HEK293 (cell line): ENCODE measurements around the gene ARHGEF2.

Experiments used
- CTCF ChIA-PET: fragments of 350-600 bp; formaldehyde crosslinking; extraction: SDS; loops from one replicate; lab custom pipeline; 2021; ENCODE audit warnings: antibody characterized with exemption; lab: Yijun Ruan, JAX
- POLR2A ChIA-PET: fragments of 300-600 bp; formaldehyde crosslinking; extraction: SDS; loops from one replicate; lab custom pipeline; 2020; ENCODE audit warnings: antibody characterized with exemption, inconsistent platforms; lab: Yijun Ruan, JAX
- H3K27ac ChIP-seq: fragments of 200-500 bp; sonication (Bioruptor generic); 2 replicates; pipeline ENCODE4 v1.5.1; 2014; ENCODE audit warnings: low read depth, low read length, control low read depth, inconsistent platforms; ENCODE audit errors: extremely low read depth
- H3K36me3 ChIP-seq, 2 experiments: fragments of 200-500 bp in 1 of 2; sonication (Bioruptor generic) in 1 of 2; 1 replicate in 1 of 2; 2 replicates in 1 of 2; pipeline ENCODE4 v1.5.1; 2014 to 2017; ENCODE audit warnings: inconsistent platforms in 2 of 2, low read length in 2 of 2; ENCODE audit not compliant: control insufficient read depth in 2 of 2, insufficient read depth in 1 of 2
- H3K4me1 ChIP-seq: fragments of 200-500 bp; sonication (Bioruptor generic); 2 replicates; pipeline ENCODE4 v1.5.1; 2014; ENCODE audit warnings: mild to moderate bottlenecking, low read length, inconsistent platforms; ENCODE audit not compliant: control insufficient read depth, insufficient read depth
- H3K4me3 ChIP-seq: 2 replicates; pipeline ENCODE4 v1.5.1; 2011; ENCODE audit warnings: low read depth, mild to moderate bottlenecking, control low read depth, low read length, moderate library complexity
- H3K9me3 ChIP-seq: fragments of 200-500 bp; sonication (Bioruptor generic); 2 replicates; pipeline ENCODE4 v1.5.1; 2014; ENCODE audit warnings: low read depth, low read length, inconsistent platforms; ENCODE audit not compliant: control insufficient read depth, insufficient read depth
- FEZF1 ChIP-seq: fragments of 450-650 bp; formaldehyde crosslinking; IDR thresholded peaks from 2 replicates; pipeline ENCODE4 v1.5.1; 2016; ENCODE audit warnings: missing biosample characterization, missing genetic modification characterization
- GLI4 ChIP-seq: fragments of 450-650 bp; formaldehyde crosslinking; IDR thresholded peaks from 2 replicates; pipeline ENCODE4 v1.5.1; 2016; ENCODE audit warnings: missing biosample characterization, missing genetic modification characterization
- HOXD13 ChIP-seq: sonication (generic); formaldehyde crosslinking; IDR thresholded peaks from 2 replicates; pipeline ENCODE4 v1.8.0; 2022; ENCODE audit warnings: missing genetic modification reagents, borderline replicate concordance
- KLF1 ChIP-seq: fragments of 450-650 bp; formaldehyde crosslinking; IDR thresholded peaks from 2 replicates; pipeline ENCODE4 v1.5.1; 2016; ENCODE audit warnings: missing biosample characterization, missing genetic modification characterization
- RBAK ChIP-seq: fragments of 450-650 bp; formaldehyde crosslinking; IDR thresholded peaks from 2 replicates; pipeline ENCODE4 v1.5.1; 2016; ENCODE audit warnings: missing biosample characterization, missing genetic modification characterization
- REPIN1 ChIP-seq: fragments of 450-650 bp; formaldehyde crosslinking; IDR thresholded peaks from 2 replicates; pipeline ENCODE4 v1.5.1; 2017; ENCODE audit warnings: missing biosample characterization, missing genetic modification characterization, low read depth
- YY1 ChIP-seq: fragments of 450-650 bp; formaldehyde crosslinking; IDR thresholded peaks from 2 replicates; pipeline ENCODE4 v1.5.1; 2018; ENCODE audit warnings: missing biosample characterization, missing genetic modification characterization
- ZBTB1 ChIP-seq: fragments of 450-650 bp; formaldehyde crosslinking; IDR thresholded peaks from 2 replicates; pipeline ENCODE4 v1.5.1; 2016; ENCODE audit warnings: missing biosample characterization, missing genetic modification characterization
- ZBTB20 ChIP-seq: fragments of 450-650 bp; formaldehyde crosslinking; IDR thresholded peaks from 2 replicates; pipeline ENCODE4 v1.5.1; 2016; ENCODE audit warnings: missing biosample characterization, missing genetic modification characterization
- ZBTB8A ChIP-seq: fragments of 450-650 bp; formaldehyde crosslinking; IDR thresholded peaks from 2 replicates; pipeline ENCODE4 v1.5.1; 2016; ENCODE audit warnings: missing biosample characterization, missing genetic modification characterization
- ZIC2 ChIP-seq: fragments of 450-650 bp; formaldehyde crosslinking; IDR thresholded peaks from 2 replicates; pipeline ENCODE4 v1.5.1; 2016; ENCODE audit warnings: missing biosample characterization, missing genetic modification characterization
- ZNF121 ChIP-seq: fragments of 450-650 bp; formaldehyde crosslinking; IDR thresholded peaks from 2 replicates; pipeline ENCODE4 v1.5.1; 2016; ENCODE audit warnings: missing biosample characterization, missing genetic modification characterization
- ZNF391 ChIP-seq: fragments of 450-650 bp; formaldehyde crosslinking; IDR thresholded peaks from 2 replicates; pipeline ENCODE4 v1.5.1; 2016; ENCODE audit warnings: low read depth, missing biosample characterization, missing genetic modification characterization, borderline replicate concordance
- ZNF510 ChIP-seq: fragments of 450-650 bp; formaldehyde crosslinking; IDR thresholded peaks from 2 replicates; pipeline ENCODE4 v1.5.1; 2018; ENCODE audit warnings: mild to moderate bottlenecking, missing genetic modification characterization, missing biosample characterization; ENCODE audit not compliant: insufficient replicate concordance
- ZNF558 ChIP-seq: fragments of 450-650 bp; formaldehyde crosslinking; IDR thresholded peaks from 2 replicates; pipeline ENCODE4 v1.5.1; 2016; ENCODE audit warnings: missing biosample characterization, missing genetic modification characterization
- ZNF560 ChIP-seq: fragments of 450-650 bp; formaldehyde crosslinking; IDR thresholded peaks from 2 replicates; pipeline ENCODE4 v1.5.1; 2017; ENCODE audit warnings: missing biosample characterization, missing genetic modification characterization, borderline replicate concordance
- ZNF629 ChIP-seq: fragments of 450-650 bp; formaldehyde crosslinking; IDR thresholded peaks from 2 replicates; pipeline ENCODE4 v1.5.1; 2017; ENCODE audit warnings: missing biosample characterization, missing genetic modification characterization
- ZNF677 ChIP-seq: fragments of 450-650 bp; IDR thresholded peaks from 2 replicates; pipeline ENCODE4 v1.5.0; 2018; ENCODE audit warnings: missing biosample characterization, mild to moderate bottlenecking, missing genetic modification characterization, moderate library complexity
- ZNF747 ChIP-seq: fragments of 450-650 bp; formaldehyde crosslinking; IDR thresholded peaks from 2 replicates; pipeline ENCODE4 v1.5.1; 2016; ENCODE audit warnings: missing biosample characterization, missing genetic modification characterization
- ZNF843 ChIP-seq: fragments of 450-650 bp; formaldehyde crosslinking; IDR thresholded peaks from 2 replicates; pipeline ENCODE4 v1.5.1; 2016; ENCODE audit warnings: missing biosample characterization, missing genetic modification characterization
- TF ChIP-seq, protein P1 (sequence below): fragments of 450-650 bp; formaldehyde crosslinking; IDR thresholded peaks from 2 replicates; pipeline ENCODE4 v1.5.0; 2017; ENCODE audit warnings: missing biosample characterization, missing genetic modification characterization, borderline replicate concordance
- TF ChIP-seq, protein P2 (sequence below): fragments of 450-650 bp; formaldehyde crosslinking; IDR thresholded peaks from 2 replicates; pipeline ENCODE4 v1.5.1; 2016; ENCODE audit warnings: missing biosample characterization, missing genetic modification characterization
- TF ChIP-seq, protein P3 (sequence below): fragments of 450-650 bp; formaldehyde crosslinking; IDR thresholded peaks from 2 replicates; pipeline ENCODE4 v1.5.1; 2016; ENCODE audit warnings: missing biosample characterization, missing genetic modification characterization
- TF ChIP-seq, protein P4 (sequence below): fragments of 450-650 bp; IDR thresholded peaks from 2 replicates; pipeline ENCODE4 v1.5.1; 2018; ENCODE audit warnings: missing biosample characterization, missing genetic modification characterization
- TF ChIP-seq, protein P5 (sequence below): fragments of 450-650 bp; formaldehyde crosslinking; IDR thresholded peaks from 2 replicates; pipeline ENCODE4 v1.5.1; 2016; ENCODE audit warnings: missing biosample characterization, missing genetic modification characterization
- TF ChIP-seq, protein P6 (sequence below): fragments of 450-650 bp; formaldehyde crosslinking; IDR thresholded peaks from 2 replicates; pipeline ENCODE4 v1.5.1; 2017; ENCODE audit warnings: missing biosample characterization, missing genetic modification characterization

The ARHGEF2 gene

DNA sequence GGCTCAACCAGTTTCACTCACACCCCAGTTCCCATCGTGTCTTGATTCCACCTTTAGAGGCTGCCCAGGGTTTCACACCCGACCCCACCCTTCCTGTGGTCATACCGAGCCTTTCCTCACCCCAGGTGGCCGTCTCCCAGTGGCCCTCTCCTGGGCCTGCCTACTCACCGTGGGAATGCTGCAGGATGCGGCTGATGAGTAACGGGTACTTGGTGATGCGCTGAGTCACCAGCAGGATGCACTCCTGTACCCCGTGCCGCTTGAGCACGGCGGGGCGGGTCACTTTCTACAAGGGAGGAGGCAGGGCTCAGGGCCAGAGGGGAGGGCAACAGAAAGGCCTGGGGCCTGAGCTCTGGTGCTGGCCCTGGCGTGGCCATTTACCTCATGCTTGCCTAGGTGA is 16.4 kb downstream of the ARHGEF2 start (continued):
- TF ChIP-seq, protein P1, sequence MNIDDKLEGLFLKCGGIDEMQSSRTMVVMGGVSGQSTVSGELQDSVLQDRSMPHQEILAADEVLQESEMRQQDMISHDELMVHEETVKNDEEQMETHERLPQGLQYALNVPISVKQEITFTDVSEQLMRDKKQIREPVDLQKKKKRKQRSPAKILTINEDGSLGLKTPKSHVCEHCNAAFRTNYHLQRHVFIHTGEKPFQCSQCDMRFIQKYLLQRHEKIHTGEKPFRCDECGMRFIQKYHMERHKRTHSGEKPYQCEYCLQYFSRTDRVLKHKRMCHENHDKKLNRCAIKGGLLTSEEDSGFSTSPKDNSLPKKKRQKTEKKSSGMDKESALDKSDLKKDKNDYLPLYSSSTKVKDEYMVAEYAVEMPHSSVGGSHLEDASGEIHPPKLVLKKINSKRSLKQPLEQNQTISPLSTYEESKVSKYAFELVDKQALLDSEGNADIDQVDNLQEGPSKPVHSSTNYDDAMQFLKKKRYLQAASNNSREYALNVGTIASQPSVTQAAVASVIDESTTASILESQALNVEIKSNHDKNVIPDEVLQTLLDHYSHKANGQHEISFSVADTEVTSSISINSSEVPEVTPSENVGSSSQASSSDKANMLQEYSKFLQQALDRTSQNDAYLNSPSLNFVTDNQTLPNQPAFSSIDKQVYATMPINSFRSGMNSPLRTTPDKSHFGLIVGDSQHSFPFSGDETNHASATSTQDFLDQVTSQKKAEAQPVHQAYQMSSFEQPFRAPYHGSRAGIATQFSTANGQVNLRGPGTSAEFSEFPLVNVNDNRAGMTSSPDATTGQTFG = no peak
- TF ChIP-seq ZBTB8A (tag by site-specific recombination) (no peak), ZNF558 (no peak), ZBTB20 (tag by site-specific recombination) (no peak), ZIC2 (tag by site-specific recombination) (peak; percentile 94), KLF1 (peak; percentile 86), ZBTB1 (tag by site-specific recombination) (no peak), ZNF121 (no peak), HOXD13 (no peak), ZNF843 (tag by site-specific recombination) (no peak), ZNF747 (no peak), ZNF677 (tag by site-specific recombination) (no peak), ZNF629 (tag by site-specific recombination) (0 out of 2 replicates have a peak, but pooled peaks have one; percentile 23), ZNF391 (tag by site-specific recombination) (no peak), GLI4 (no peak), REPIN1 (tag by site-specific recombination) (no peak), YY1 (no peak)
- TF ChIP-seq, protein P2, sequence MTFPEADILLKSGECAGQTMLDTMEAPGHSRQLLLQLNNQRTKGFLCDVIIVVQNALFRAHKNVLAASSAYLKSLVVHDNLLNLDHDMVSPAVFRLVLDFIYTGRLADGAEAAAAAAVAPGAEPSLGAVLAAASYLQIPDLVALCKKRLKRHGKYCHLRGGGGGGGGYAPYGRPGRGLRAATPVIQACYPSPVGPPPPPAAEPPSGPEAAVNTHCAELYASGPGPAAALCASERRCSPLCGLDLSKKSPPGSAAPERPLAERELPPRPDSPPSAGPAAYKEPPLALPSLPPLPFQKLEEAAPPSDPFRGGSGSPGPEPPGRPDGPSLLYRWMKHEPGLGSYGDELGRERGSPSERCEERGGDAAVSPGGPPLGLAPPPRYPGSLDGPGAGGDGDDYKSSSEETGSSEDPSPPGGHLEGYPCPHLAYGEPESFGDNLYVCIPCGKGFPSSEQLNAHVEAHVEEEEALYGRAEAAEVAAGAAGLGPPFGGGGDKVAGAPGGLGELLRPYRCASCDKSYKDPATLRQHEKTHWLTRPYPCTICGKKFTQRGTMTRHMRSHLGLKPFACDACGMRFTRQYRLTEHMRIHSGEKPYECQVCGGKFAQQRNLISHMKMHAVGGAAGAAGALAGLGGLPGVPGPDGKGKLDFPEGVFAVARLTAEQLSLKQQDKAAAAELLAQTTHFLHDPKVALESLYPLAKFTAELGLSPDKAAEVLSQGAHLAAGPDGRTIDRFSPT (tag by site-specific recombination) = no peak
- TF ChIP-seq, protein P3, sequence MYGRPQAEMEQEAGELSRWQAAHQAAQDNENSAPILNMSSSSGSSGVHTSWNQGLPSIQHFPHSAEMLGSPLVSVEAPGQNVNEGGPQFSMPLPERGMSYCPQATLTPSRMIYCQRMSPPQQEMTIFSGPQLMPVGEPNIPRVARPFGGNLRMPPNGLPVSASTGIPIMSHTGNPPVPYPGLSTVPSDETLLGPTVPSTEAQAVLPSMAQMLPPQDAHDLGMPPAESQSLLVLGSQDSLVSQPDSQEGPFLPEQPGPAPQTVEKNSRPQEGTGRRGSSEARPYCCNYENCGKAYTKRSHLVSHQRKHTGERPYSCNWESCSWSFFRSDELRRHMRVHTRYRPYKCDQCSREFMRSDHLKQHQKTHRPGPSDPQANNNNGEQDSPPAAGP (tag by site-specific recombination) = peak; percentile 94

DNA sequence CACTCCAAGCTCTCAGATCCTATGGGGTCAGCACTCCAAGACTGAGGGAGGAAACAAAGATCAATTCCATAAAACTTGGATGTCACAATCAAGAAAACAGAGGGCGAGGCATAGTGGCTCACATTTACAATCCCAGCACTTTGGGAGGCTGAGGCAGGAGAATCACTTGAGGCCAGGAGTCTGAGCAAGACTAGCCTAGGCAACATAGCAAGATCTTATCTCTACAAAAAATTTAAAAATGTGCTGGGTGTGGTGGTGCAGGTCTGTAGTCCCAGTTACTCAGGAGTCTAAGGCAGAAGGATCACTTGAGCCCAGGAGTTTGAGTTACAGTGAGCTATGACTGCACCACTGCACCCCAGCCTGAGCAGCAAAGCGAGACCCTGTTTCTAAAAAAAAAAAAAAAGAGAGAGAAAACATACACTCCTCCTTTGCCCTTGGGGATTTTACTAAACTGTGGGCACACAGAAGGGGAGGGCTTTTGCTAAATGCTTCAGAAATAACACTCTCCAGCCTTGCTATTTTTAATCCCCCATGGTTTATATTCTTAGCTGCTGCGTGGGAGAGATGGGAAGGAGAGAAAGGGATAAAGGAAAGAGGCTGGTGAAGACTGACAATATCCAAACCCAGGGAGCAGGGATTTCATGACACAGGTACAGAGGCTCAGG is 18.1 kb downstream of the ARHGEF2 start:
- Histone ChIP-seq H3K36me3 (peaks cover 63 to 84% of the 10 kb centered on the region in 2 experiments), H3K9me3 (no peaks in the 10 kb centered on the region), H3K4me1 (no peaks in the 10 kb centered on the region), H3K4me3 (no peak overlapping the region), H3K27ac (no peak overlapping the region)
- ChIA-PET POLR2A (interaction anchor here (1.0 to 3.2 kb wide), 2 partner anchors 16 to 17 kb away, joined by 3 to 11 read pairs; no protein-coding TSS in a partner anchor), CTCF (interaction anchor here (0.6 to 1.0 kb wide), 3 partner anchors 16 to 22 kb away, joined by 4 to 5 read pairs (median 4); no protein-coding TSS in a partner anchor)
- no peak for TF ChIP-seq ZNF510 (tag by site-specific recombination)
- TF ChIP-seq, protein P4, sequence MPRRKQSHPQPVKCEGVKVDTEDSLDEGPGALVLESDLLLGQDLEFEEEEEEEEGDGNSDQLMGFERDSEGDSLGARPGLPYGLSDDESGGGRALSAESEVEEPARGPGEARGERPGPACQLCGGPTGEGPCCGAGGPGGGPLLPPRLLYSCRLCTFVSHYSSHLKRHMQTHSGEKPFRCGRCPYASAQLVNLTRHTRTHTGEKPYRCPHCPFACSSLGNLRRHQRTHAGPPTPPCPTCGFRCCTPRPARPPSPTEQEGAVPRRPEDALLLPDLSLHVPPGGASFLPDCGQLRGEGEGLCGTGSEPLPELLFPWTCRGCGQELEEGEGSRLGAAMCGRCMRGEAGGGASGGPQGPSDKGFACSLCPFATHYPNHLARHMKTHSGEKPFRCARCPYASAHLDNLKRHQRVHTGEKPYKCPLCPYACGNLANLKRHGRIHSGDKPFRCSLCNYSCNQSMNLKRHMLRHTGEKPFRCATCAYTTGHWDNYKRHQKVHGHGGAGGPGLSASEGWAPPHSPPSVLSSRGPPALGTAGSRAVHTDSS = no peak
- TF ChIP-seq, protein P5, sequence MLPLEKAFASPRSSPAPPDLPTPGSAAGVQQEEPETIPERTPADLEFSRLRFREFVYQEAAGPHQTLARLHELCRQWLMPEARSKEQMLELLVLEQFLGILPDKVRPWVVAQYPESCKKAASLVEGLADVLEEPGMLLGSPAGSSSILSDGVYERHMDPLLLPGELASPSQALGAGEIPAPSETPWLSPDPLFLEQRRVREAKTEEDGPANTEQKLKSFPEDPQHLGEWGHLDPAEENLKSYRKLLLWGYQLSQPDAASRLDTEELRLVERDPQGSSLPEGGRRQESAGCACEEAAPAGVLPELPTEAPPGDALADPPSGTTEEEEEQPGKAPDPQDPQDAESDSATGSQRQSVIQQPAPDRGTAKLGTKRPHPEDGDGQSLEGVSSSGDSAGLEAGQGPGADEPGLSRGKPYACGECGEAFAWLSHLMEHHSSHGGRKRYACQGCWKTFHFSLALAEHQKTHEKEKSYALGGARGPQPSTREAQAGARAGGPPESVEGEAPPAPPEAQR (tag by site-specific recombination) = no peak
- TF ChIP-seq, protein P6, sequence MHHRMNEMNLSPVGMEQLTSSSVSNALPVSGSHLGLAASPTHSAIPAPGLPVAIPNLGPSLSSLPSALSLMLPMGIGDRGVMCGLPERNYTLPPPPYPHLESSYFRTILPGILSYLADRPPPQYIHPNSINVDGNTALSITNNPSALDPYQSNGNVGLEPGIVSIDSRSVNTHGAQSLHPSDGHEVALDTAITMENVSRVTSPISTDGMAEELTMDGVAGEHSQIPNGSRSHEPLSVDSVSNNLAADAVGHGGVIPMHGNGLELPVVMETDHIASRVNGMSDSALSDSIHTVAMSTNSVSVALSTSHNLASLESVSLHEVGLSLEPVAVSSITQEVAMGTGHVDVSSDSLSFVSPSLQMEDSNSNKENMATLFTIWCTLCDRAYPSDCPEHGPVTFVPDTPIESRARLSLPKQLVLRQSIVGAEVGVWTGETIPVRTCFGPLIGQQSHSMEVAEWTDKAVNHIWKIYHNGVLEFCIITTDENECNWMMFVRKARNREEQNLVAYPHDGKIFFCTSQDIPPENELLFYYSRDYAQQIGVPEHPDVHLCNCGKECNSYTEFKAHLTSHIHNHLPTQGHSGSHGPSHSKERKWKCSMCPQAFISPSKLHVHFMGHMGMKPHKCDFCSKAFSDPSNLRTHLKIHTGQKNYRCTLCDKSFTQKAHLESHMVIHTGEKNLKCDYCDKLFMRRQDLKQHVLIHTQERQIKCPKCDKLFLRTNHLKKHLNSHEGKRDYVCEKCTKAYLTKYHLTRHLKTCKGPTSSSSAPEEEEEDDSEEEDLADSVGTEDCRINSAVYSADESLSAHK (tag by site-specific recombination) = no peak
- TF ChIP-seq ZNF560 (tag by site-specific recombination) = no peak
- TF ChIP-seq FEZF1 (tag by site-specific recombination) = no peak
- TF ChIP-seq RBAK = no peak
